Uterus (tissue), 2 donors: ENCODE measurements around the gene TMEM125.

Source experiments
- POLR2A ChIP-seq, 2 donors: fragments of 450-650 bp; IDR thresholded peaks; one replicate each; pipeline ENCODE4 v1.6.1; 2016; ENCODE audit warnings: antibody characterized with exemption in 2 of 2, mild to moderate bottlenecking in 1 of 2, moderate library complexity in 1 of 2
- TF ChIP-seq, protein P1 (sequence below), 4 experiments: fragments of 200-600 bp in 2 of 4; fragments of 450-650 bp in 2 of 4; sonication (generic) in 2 of 4; IDR thresholded peaks; one replicate each; pipeline ENCODE4 v1.5.1; 2016 to 2019; ENCODE audit warnings: antibody characterized with exemption in 4 of 4, mild to moderate bottlenecking in 2 of 4, moderate library complexity in 1 of 4

DNA sequence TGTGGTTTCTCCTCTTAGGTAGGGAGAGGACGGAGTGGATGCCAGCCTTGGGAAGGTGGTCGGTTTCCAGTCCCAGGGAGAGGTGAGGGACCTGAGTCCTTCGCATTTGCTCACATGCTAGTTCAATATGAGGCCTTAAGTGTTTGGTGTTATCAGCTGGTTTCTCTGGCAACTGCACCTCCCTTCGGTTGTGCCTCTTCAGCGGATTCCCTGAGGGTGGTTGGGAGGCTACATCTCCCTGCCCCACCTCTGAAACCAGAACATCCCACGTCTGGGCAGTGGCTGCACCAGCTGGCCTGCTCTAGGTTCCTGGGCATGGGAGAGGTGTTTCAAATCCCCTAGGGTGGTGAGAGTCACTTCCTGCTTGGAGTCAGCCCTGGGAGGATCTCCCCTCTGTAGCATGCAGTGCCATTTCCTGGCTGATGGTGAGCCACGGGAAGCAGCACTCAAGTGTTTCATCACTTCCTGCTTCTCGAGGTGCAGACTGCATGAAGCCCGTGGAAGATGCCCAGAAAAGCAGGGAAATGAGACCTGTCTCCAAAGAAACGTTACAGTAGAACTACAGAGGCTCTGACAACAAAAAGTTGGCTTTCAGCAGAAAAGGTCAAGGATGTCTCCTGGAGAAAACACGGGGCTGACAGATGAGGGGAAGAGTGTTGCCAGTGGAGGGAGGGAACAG lies 4.5 kb downstream of the TMEM125 start:
- TF ChIP-seq, protein P1, sequence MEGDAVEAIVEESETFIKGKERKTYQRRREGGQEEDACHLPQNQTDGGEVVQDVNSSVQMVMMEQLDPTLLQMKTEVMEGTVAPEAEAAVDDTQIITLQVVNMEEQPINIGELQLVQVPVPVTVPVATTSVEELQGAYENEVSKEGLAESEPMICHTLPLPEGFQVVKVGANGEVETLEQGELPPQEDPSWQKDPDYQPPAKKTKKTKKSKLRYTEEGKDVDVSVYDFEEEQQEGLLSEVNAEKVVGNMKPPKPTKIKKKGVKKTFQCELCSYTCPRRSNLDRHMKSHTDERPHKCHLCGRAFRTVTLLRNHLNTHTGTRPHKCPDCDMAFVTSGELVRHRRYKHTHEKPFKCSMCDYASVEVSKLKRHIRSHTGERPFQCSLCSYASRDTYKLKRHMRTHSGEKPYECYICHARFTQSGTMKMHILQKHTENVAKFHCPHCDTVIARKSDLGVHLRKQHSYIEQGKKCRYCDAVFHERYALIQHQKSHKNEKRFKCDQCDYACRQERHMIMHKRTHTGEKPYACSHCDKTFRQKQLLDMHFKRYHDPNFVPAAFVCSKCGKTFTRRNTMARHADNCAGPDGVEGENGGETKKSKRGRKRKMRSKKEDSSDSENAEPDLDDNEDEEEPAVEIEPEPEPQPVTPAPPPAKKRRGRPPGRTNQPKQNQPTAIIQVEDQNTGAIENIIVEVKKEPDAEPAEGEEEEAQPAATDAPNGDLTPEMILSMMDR (IDR thresholded peaks at IDR 0.05): no peak
- no peak for TF ChIP-seq POLR2A (IDR thresholded peaks at IDR 0.05)
